Measurements from ENCODE around the gene PLD6.
"Not testable (repeated sequence)": the region's sequence is repeated elsewhere in the genome, so short reads cannot be mapped to it uniquely, and the experiment has no call there.

PLD6 gene

DNA sequence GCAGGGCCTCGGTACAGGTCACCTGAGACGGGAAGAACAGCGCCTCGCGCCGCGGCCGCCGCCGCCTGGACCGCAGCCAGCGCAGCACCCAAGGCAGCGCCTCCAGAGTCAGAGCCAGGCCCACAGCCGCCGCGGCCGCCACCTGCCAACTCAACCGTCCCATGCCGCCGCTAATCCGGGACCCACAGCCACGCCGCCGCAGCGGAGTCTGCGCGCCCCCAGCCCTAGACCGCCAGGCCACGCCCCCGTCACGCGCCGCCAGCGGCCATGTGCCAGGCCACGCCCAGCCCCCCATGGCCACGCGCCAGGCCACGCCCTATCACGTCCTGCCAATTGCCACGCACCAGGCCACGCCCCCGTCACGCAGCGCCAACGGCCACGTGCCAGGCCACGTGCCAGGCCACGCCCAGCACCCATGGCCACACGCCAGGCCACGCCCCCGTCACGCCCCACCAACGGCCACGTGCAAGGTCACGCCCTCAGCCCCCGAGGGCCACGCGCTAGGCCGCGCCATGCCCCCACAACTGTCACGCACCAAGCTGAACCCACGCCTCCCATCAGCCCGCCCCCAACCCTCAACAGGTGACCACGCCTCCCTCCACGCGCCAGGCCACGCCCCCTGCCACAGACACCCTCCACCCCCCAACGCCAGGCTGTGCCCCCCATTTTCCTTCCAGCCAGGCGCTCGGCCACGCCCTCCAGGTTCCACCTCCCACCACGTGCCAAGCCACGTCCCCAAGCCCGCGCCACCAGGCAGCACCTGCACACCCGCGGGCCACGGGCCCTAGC is at the start of gene PLD6:
Gene PLD6 (minus strand): TSS at position 210 of the 789 bp plus-strand sequence. CDS start 47 bp downstream, at position 163.
- DNase-seq (ENCODE audit: low read depth): peak; percentile 90

DNA sequence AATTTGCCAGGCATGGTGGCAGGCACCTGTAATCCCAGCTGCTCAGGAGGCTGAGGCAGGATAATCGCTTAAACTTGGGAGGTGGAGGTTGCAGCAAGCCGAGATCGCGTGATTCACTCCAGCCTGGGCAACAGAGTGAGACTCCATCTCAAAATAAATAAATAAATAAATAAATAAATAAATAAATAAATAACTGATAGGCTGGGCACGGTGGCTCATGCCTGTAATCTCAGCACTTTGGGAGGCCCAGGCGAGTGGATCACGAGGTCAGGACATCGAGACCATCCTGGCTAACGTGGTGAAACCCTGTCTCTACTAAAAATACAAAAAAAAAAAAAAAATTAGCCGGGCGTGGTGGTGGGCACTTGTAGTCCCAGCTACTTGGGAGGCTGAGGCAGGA is 49.6 kb upstream of the PLD6 start:
- not testable (repeated sequence) for DNase-seq (ENCODE audit: low read depth)

DNA sequence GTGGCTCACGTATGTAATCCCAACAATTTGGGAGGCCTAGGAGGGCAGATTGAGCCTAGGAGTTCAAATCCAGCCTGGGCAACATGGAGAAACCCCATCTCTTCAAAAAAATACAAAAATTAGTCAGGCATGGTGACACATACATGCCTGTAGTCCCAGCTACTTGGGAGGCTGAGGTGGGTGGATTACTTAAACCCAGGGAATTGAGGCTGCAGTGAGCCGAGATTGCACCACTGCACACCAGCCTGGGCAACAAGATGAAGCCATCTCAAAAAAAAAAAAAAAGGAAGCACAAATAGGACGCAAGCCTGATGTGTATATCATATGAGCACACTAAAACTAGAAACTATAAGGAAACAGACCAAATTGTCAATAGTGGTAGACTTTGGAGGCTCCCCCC is 47.9 kb upstream of the PLD6 start:
- no peak for DNase-seq (ENCODE audit: low read depth)

DNA sequence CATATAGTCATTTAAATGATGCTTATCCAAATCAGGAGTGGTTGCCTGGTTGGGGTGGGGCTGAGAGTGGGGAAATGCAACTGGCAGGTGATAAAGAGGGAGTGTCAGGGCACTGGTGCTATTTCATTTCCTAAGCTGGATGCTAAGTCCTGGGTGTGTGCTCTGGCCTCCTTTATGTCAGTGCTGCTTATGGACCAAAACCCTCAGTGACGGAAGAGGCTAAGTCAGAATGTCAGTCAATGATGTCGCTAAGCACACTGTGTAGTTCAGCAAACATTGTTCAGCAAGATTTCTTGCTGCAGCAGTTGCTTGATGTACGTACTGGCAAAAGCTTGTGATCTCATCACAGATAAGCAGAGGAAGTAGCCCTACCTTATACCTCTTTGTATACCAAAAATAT is 47.3 kb upstream of the PLD6 start:
- no peak for DNase-seq (ENCODE audit: low read depth)

GRCh38 chr17:17252149-17252661 is 46.1 kb upstream of the PLD6 start:
- no peak for DNase-seq (ENCODE audit: low read depth)

GRCh38 chr17:17246879-17247278 is 40.7 kb upstream of the PLD6 start:
- DNase-seq (ENCODE audit: low read depth): no peak

GRCh38 chr17:17243163-17243562 is 37.0 kb upstream of the PLD6 start:
- no peak for DNase-seq (ENCODE audit: low read depth)

GRCh38 chr17:17242246-17242645 is 36.1 kb upstream of the PLD6 start:
- no peak for DNase-seq (ENCODE audit: low read depth)

DNA sequence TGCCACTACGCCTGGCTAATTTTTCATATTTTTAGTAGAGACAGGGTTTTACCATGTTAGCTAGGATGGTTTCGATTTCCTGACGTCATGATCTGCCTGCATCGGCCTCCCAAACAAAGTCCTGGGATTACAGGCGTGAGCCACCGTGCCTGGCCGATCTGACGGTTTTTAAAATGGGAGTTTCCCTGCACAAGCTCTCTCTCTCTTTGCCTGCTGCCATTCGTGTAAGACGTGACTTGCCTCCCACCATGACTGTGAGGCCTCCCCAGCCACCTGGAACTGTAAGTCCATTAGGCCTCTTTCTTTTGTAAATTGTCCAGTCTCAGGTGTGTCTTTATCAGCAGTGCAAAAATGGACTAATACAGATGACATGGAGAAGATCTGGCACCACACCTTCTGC is 35.5 kb upstream of the PLD6 start:
- DNase-seq (ENCODE audit: low read depth): no peak

- no peak for DNase-seq (ENCODE audit: low read depth)
Observed at GRCh38 chr17:17239832-17240231, 33.7 kb upstream of the PLD6 start.

DNA sequence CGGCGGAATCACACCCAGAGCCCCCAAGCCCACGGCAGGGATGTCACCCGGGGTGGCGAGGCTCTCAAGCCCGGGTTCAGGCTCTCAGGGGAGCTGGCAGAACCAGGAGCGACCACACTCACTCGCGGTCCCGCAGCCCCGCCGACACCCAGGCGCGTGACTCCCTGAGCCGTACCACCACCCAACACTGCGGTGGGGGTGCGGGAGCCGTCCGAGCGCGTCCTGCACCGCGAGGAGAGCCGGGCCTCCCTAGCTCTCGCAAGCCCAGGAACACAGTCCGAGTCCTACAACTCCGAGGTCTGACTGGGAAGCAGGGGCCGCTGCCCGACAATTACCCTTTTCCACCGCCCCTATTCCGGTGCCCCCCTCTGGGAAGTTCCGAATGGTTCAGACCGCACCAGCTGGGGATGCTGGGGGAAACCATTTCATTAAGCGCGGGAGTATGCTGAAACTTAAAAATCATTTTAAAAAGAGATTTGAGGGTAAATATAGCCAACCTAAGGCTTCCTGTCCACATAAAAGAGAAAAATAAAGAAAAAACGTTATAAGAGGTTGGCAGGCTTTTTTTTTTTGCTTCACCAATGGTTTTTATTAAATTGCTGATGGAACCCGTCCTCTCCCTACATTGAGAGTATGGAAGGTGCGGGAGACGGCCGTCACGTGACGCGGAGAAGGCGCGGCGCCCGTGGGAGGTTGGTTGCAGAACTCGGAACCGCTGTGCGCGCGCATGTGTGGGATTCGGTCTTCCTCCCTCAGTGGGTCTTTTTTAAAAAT is 31.1 kb upstream of the PLD6 start, which contains the start of gene FLCN:
Gene FLCN (minus strand): TSS at position 143 of the 774 bp plus-strand sequence. CDS start 9,031 bp downstream, outside the sequence.
- peak; percentile 85 for DNase-seq (ENCODE audit: low read depth)

DNA sequence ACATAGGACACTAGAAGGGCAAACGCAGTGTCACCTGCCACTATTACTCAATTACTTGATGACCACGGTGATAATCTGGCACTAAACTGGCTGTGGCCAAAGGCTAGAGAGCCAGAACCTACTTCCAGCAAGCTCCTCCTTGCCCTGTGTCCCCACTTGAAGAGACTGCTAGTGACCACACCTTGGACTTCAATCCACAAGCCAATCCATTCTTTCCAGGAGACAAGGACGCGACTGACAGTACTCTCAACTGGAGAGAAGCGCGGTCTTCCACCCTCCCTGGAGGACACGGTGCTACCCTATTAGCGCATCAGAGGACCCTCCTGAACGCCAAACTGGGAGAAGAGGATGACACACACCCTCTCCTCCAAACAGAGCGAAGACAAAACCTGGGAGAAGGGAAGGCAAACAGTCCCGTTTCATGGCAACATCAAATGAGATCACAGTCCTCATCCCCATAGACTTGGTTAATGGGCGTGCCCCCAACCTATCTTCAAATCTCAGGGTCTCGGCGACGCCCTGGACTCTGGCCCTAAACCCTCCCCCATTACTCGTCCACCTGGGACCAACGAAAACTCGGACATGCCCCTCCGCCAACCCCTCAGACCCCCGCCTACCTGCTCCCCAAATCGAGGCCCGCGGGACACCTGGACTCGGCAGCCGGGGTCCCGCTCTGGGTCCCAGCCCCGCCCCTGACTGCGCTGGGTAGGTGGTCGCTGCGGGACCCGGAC is 30.3 kb upstream of the PLD6 start:
- DNase-seq (ENCODE audit: low read depth): no peak

DNA sequence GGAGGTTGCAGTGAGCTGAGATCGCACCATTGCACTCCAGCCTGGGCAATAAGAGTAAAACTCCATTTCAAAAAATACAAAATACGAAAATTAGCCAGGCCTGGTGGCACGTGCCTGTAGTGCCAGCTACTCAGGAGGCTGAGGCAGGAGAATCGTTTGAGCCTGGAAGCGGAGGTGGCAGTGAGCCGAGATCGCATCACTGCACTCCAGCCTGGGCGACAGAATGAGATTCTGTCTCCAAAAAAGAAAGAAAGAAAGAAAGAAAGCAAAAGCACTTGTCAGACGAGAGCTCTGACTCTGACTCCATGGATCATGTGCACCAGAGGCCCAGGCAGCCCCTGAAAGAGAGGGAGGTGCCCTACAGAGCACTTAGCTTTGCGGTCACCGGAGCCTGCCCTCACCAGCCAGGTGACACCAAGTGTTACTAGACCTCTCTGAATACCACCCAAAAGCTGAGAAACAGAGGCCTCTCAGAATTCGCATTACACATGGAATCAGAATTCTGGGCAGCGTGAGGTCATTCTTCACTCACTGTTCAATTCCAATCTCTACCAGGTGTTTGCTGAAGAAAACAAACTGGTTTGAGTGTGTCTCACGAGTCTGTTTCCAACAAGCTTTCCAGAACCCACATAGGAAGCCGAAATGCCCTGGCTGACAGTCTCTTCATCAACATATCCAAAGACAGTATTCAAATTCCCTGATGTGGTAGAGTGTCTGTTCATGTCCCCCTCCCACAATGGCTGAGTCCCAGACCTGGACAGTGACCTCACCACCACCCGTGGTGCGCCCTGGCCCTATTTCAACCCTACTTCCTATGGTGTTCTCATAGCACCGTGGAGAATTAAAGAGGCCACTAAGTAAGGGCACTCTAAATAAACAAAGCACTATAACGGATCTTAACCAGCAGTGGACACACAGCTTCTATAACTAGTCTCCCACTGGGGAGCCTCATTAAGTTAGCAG is 29.4 kb upstream of the PLD6 start:
- no peak for DNase-seq (ENCODE audit: low read depth)

DNA sequence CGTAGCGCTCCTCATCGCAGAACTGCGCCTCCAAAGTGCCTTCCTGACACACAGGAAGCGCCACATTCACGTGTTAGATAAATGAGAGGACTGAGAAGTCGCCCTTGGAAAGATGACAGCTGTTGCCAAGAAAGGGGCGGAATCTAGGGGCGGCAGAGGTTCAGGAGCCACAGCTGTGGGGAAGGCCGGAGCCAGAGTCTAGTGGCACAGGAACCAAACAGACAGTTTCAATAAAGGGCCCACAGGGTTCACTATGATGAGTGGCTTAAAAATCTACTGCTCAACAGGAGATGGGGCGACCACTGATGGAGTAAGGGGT is 26.1 kb upstream of the PLD6 start:
- no peak for DNase-seq (ENCODE audit: low read depth)

DNA sequence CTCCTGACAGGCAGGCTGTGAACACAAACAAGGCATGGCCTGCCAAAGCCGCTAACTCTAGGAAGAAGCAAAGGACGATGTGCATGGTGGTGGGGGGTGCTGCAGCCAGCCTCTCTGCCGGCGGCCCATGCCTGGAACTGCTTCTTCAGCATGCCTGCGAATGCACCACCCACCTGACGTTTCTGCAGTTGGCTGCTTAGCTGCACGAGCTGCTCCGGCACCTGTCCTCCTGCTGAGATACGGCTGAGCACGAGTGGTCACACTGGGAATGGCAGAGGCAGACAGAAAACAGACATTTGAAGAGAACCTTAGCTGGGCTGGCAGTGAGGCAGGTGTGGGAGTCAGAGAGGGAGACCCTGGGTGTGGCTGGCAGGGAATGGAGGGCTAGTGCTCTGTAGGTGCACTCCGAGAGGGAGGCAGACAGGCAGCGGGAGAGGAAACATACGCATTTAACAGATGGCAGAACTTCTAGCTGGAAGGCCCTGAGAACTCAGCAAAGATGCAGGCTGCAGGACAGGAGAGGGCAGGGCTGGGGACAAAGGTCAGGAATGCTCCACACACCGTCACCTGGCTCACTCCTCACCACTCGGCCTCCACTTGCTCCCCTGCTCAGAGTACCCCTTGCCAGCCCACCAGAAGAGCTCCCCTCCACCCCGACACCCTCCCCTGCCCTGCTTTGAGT is 25.6 kb upstream of the PLD6 start:
- DNase-seq (ENCODE audit: low read depth): no peak

DNA sequence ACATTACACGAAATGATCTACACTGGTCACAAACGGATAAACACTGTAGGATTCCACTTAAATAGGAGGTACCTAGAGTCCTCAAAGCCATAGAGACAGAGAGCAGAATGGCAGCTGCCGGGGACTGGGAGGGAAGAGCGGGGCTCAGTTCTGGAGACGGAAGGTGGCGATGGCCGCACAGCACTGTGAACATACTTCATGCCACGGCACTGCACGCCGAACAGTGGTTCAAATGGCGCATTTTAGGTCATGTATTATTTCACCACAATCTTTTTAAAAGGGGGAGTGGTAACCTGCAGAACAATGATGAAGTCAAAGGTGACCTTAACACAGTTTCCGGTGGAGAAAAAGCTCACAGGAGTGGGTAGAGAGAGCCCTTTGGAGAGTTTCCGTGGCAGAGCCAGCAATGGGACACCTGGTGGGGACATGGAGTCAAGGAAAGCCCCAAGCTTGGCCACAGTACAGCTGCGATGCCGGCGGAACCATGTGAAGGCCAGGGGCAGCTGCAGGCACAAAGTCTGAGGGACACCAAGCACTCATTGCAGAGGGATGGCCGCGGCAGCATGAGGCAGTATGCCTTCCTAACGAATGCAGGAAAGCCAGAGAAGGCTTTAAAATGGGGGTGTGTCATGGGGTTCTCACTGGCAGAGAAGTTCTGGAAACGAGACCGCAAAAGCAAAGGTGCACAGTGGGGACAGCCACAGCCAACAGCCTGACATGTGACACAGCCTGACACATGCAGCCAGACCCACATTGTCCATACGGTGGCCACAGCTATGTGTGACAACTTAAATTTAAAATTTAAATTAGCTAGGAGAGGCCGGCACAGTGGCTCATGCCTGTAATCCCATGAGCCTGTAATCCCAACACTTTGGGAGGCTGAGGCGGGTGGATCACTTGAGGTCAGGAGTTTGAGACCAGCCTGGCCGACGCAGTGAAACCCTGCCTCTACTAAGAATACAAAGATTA is 23.6 kb upstream of the PLD6 start:
- DNase-seq (ENCODE audit: low read depth): no peak

- no peak for DNase-seq (ENCODE audit: low read depth)
Observed at GRCh38 chr17:17228521-17229279, 22.6 kb upstream of the PLD6 start.

DNA sequence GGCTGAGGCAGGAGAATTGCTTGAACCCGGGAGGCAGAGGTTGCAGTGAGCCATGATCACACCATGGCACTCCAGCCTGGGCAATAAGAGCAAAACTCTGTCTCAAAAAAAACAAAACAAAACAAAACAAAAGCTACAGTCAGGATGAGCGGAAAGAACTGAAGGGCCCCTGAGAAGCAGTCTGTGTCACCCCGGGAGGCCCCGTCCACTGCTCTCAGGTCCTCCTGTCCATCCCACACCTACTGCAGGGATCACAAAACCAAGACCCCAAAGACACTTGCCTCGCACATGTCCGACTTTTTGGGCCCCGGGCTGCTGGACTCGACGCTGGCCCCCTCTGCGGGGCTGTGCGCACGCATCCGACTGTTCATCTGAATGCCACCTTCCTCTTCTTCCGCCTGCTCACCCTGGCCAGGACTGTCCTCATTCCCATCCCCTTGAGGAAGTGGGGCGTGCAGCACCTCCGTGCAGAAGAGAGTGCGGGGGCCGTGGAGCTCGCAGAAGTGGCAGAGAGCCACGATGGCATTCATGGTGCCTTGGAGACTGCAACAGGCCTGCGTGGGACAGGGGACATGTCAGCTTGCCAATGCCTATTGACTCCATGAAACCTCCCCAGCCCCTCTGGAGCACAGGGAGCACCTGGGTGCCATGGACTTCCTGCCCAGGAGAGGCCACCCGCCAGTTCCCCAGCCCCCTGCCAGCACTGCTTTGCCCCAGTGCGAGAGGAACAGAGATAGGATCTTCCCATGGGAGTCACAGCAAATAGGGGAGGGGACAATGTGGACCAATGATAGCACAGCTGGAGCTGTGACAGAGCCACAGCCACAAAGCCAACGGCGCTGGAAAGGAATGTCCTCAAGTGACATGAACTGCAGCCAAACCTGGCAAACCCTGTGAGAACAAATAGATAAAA is 21.7 kb upstream of the PLD6 start:
- no peak for DNase-seq (ENCODE audit: low read depth)
